RWPE2 (cell line): ENCODE data around the gene CFAP90.

Experiments
- ATAC-seq: fragments of 200-7000 bp; cut with Tn5 transposase; 3 replicates; pipeline ENCODE4 v1.9.1; 2021; ENCODE audit warnings: low read depth
- DNase-seq: peaks from one replicate; pipeline ENCODE4 v3.0.0-alpha.2; 2020; ENCODE audit warnings: low spot score
- H3K27ac ChIP-seq: fragments of 450-650 bp; 2 replicates; pipeline ENCODE4 v1.5.1; 2017; ENCODE audit warnings: mild to moderate bottlenecking; ENCODE audit not compliant: poor library complexity, severe bottlenecking
- H3K27me3 ChIP-seq: fragments of 250-450 bp; sonication (Bioruptor Pico); 2 replicates; pipeline ENCODE4 v1.5.1; 2021; ENCODE audit warnings: mild to moderate bottlenecking, moderate library complexity; ENCODE audit not compliant: insufficient read depth, poor library complexity, severe bottlenecking
- H3K36me3 ChIP-seq: fragments of 250-450 bp; sonication (Bioruptor Pico); 2 replicates; pipeline ENCODE4 v1.5.1; 2020; ENCODE audit warnings: low read depth, mild to moderate bottlenecking, moderate library complexity
- H3K4me1 ChIP-seq: fragments of 250-450 bp; sonication (Bioruptor Pico); 2 replicates; pipeline ENCODE4 v1.5.1; 2021; ENCODE audit warnings: mild to moderate bottlenecking, moderate library complexity; ENCODE audit not compliant: insufficient read depth, poor library complexity, severe bottlenecking
- H3K4me3 ChIP-seq: fragments of 250-450 bp; sonication (Bioruptor Pico); 2 replicates; pipeline ENCODE4 v1.5.1; 2021; ENCODE audit warnings: mild to moderate bottlenecking, moderate library complexity; ENCODE audit not compliant: severe bottlenecking
- H3K9me3 ChIP-seq: fragments of 250-450 bp; sonication (Bioruptor Pico); 2 replicates; pipeline ENCODE4 v1.5.1; 2021; ENCODE audit warnings: mild to moderate bottlenecking, moderate library complexity; ENCODE audit not compliant: severe bottlenecking
- CTCF ChIP-seq: fragments of 450-650 bp; IDR thresholded peaks from one replicate; pipeline ENCODE4 v1.5.1; 2017; ENCODE audit warnings: mild to moderate bottlenecking, moderate library complexity; ENCODE audit not compliant: poor library complexity, severe bottlenecking

CFAP90 gene

GRCh38 chr5:7784683-7785380, 66.1 kb downstream of the CFAP90 start:
- DNase-seq (no peak), ATAC-seq (no peak)
- H3K4me1 ChIP-seq: no peaks in the 10 kb centered on the region
- H3K27ac ChIP-seq: no peak overlapping the region
- no peaks in the 10 kb centered on the region for H3K36me3 ChIP-seq
- TF ChIP-seq CTCF: no peak
- H3K4me3 ChIP-seq: no peak overlapping the region
- H3K27me3 ChIP-seq: peaks cover 7% of the 10 kb centered on the region
- H3K9me3 ChIP-seq: no peaks in the 10 kb centered on the region

- no peak overlapping the region for H3K27ac ChIP-seq
- H3K36me3 ChIP-seq: no peaks in the 10 kb centered on the region
- TF ChIP-seq CTCF: no peak
- H3K4me1 ChIP-seq: no peaks in the 10 kb centered on the region
- no peaks in the 10 kb centered on the region for H3K9me3 ChIP-seq
- DNase-seq (no peak), ATAC-seq (no peak)
- H3K27me3 ChIP-seq: peaks cover 3% of the 10 kb centered on the region
- no peak overlapping the region for H3K4me3 ChIP-seq
Observed at GRCh38 chr5:7781899-7782298, 69.0 kb downstream of the CFAP90 start.
